ENCODE data around the gene FARS2.

- TF ChIP-seq TAF1 (IDR thresholded peaks at IDR 0.05; ENCODE audit: borderline replicate concordance, low read depth, low read length) (no peak), POLR2AphosphoS5 (IDR thresholded peaks at IDR 0.05; ENCODE audit: low read depth, low read length) (no peak)
Measured at GRCh38 chr6:5656226-5656625, 394.9 kb downstream of the FARS2 start.
